Measurements from ENCODE around the gene G6PD.

Gene G6PD

DNA sequence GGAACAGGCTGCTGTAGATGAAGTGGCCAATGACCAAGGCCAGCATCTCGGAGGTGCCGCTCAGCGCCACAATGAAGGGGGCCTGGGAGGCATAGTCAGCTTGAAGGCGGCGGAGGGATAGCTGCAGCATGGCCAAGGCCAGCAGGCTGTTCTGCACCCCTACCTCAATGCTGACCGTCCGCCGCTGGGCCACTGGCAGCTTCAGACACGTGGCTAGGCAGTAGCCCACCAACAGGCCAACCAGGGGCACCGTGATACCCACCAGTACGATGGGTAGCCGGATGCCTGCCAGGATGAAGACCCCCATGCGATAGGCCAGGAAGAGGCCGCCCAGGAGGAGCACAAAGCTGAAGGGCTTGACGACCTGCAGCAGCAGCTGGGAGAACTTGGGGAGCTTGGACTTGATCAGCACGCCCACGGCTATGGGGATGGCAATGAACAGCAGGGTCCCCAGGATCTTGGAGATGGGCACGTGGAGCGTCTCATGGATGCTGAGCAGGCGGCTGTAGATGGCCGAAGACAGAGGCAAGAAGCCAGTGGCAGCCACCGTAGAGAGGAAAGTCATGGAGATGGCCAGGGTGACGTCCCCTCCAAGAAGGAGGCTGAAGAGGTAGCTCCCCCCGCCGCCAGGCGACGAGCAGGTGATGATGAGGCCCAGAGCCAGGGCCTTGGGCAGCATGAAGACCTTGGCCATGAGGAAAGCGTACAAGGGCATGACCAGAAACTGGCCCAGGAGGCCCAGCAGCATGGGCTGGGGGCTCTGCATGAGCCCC is 58.9 kb downstream of the G6PD start:
- DNase-seq (ENCODE audit: low read depth in 2 of 2), result no peak

DNA sequence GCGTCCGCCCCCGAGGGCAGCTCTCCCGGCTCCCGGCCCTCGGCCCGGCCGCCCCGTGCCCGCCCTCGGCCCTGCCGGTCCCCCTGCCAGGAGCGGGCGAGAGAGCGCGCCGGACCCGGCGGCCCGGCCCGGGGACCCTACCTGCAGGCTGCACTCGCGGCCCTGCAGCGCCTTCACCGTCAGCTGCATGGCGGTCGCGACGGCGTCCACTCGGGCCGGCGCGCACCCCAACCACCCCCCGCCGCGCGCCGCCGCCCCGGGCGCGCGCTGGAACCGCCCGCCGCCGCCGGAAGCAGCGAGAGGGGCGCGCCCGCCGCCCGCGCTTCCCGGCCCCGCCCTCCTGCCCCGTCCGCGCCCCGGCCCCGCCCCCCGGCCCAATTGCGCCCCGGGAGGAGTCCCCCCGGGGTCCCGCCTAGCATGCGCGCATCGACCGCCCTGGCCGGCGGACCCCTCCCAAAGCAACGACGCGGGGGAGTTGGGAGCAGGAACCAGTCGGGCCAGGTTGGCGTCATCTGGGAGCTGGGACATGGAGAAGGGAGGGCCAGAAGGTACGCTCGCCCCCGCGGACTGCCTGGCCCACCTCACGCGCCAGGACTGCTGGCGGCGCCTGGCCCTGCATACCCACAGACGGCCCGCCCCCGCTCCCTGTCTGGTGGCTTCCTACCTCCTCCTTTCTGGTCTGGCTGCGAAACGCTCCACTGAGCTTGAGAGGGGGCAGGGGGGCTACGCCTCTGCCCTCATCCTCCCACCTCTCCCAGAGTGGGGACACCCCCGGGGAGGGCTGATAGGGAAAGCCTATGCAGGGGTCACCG is 60.0 kb downstream of the G6PD start, which contains the start of gene UBL4A:
TSS of gene UBL4A (minus strand) at position 220 of the 812 bp plus-strand sequence. CDS start at position 189, 31 bp downstream.
- DNase-seq (ENCODE audit: low read depth in 2 of 2), result peak; percentile 27 to 36

DNA sequence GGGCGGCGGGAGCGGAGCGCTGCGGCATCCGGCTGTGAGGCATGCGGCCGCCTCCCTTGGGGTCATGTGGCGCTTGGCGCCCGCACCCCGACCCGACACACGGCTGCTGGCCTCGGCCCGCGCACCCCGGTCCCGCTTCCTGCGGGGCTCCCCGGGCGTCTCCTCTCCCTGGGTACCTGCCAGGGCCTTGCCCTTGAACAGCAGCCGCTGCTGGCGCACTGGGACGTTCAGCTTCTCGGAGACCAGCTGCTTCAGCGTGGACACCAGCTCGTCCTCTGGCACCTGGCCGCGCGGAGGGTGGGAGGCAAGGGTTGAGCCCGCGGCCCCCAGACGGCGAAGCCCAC is 60.6 kb downstream of the G6PD start:
- no peak for DNase-seq (ENCODE audit: low read depth in 2 of 2)

DNA sequence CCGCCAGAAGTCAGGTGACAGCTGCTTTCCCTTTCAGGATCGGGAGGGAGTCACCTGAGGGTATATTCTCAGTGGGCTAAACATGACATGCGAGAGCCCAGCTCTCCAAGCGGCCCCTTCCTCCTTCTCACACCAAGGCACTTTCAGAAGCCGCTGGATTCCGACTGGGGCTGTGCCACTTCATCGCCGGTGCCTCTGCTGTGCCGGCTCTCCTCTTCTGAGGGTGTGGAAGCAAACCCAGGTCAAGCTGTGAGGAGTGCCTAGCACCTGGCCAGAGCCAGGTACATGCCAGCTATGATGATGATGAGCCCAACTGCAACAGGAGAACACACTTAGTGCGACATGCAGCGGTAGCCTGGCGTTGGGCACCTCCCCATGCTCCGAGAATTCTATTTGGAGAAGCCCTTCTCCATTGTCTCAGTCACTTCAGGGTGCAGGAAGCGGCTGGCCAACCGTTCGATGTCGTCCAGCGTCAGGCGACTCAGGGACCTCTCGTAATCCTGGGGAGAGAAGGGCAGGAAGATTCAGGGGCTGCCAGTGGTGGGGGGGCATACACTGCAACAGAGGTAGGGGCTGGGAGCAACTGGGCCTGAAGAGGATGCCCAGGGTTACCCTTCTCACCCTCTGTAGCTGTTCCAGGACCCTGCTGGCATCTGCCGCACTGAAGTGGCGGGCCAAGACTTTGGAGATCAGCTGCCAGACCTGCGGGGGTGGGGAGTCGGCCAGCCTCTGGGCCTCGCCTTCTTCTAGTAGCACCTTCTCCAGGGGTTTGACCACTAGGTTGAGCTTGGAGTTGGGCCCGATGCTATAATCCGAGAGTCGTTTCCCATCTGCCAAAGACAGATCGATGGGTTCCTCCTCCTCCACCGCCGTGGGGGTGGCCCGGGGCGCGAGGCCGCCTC is 61.2 kb downstream of the G6PD start:
- no peak for DNase-seq (ENCODE audit: low read depth in 2 of 2)

DNA sequence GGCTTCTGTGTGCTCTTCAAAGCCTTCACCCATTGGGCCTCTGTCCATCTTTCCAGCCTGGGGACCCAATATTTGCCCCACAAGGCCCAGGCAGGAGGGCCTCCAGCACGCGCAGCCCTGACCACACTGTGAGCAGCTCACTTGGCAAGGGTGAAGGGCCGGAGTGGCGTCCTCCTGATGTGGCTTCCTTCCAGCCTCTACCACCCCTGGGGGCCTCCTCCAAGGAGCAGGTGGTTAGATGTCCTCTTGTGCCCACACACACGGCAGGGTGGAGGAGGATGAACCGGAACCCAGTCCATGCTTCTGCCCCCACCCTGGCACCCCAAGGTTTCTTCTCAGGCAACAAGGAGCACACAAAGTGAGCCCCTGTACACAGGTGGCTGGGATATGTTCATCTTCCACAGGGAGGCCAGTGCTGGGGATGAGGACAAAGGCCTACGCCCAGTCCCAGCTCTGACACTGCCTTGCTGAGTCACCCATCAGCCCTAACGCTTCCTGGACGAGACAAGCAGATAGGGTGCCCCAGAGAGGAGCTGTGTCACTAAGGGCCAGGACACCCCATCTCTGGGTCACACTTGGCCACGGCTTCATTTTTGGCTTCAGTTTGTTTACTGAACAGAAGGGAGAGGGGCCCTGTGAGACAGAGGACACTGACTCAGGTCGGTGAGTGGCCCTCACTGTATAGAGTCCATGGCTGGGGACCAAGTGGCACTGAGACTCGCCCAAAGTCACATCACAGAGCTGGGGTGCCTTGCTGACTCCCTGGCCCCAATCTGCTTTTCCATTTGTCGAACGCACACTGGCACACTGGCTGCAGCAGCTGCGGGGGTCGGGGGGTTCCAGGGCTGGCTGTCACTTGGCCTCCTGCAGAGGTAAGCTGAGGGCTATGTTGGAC is 62.1 kb downstream of the G6PD start:
- DNase-seq (ENCODE audit: low read depth in 2 of 2), result no peak

DNA sequence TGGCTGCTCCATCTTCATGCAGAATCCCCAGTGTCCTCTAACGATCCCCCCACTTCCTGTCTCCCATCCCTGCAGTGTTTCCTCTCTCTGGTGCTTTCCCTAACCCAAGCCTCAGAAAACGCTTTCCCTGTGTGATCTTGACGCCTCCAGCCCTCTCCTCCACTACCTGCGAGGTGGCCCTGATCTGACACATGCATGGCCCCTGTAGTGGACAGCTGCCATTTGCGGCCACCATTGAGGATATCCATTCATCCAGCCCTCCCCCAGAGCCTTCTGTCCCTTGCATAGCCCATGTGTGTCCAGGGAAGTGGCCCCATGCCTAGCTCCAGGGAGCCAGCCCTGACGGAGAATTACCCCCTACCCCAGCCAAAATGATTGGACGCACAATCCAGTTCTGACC is 63.3 kb downstream of the G6PD start:
- DNase-seq (ENCODE audit: low read depth in 2 of 2), result no peak

DNA sequence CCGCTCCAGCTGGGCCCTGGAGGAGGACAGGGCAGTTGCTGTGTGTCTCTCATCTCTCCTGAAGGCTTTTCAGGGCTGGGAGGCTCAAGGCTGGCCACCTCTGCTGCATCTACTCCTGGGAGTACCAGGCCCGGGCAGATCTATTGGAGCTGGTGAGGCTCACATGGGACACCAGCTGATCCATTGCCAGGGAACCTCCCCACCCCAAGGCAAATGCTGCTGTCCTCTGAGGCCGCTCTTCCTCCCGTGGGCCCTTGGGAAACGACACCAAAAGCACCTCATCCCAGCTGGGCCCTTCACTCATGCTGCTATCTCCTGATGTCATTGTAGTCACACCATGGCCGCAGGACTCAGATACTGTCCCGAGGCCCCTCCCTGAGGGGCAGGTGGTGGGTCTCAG is 63.9 kb downstream of the G6PD start:
- DNase-seq (ENCODE audit: low read depth in 2 of 2), result no peak

DNA sequence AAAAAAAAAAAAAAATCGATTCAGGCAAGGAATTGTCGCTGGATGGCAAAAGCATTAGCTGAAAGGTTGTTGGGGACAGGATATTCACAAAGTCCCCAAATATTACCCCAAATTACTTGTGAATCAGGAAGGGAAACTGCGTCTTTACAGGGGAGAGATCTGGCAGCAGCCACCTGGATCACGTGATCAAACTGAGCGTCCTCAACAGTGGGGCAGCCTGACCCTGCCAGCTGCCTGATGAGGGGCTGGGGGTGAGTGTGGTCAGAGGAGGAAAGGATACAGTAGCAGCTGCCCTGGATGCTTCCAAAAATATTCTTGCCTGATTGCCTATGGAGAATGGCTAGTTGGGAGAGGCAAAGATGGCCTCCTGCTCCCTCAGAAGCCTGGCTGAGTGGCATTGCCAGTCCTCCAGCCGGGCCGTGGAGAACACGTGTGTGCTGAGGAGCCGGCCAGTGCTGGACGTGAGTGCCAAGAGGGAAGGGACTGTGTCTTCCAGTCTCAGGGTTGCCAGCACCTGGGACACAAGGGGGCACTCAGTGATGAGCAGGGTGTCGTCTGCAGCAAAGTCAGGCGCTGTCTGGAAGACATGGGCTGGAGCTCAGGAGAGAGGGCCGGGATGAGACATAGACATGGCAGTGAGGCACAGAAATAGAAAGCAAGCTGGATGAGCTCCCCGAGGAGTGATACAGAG is 64.6 kb downstream of the G6PD start:
- DNase-seq (ENCODE audit: low read depth in 2 of 2), result no peak
